Ammon's horn (tissue), 1 donor: ENCODE data around the gene PPIL1.

Experiments used
- DNase-seq: peaks from one replicate; pipeline ENCODE4 v3.0.0-alpha.2; 2016; ENCODE audit warnings: low spot score

The PPIL1 gene

DNA sequence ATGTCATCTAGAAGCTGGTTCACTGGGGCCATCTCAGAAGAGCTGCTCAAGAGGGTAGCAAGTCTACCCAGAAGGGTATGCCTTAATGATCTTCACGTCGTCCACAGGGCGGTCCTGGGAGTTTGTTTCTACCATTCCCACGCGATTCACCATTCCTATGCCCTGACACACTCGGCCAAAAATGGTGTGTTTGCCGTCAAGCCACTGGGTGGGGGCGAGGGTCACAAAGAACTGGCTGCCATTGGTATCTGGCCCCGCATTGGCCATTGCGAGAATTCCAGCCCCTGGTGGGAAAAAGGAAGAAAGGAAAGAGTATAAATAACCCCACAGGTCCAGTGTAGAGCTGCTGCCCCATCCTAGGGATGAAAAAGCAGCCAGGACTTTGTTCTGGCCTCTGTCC lies 18.9 kb downstream of the PPIL1 start:
- no peak for DNase-seq

DNA sequence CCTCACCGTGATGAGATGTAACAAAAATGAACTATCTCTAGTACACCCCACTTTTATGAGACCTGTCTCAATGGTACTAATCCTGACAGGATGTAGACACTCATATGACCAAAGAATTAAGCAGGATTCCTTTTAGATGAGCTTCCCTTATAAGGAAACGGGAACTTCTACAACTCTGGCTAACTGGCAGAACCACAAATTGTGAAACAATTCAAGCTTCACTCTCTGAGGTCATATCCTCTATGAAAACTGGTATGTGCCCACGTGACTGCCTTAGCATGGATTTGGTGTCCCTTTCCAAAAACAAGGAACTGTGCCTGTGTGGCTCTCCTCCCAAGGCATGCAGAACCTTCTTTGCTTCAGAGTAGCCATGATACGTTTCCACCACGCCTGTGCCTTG lies 21.3 kb downstream of the PPIL1 start:
- peak; percentile 43 for DNase-seq

DNA sequence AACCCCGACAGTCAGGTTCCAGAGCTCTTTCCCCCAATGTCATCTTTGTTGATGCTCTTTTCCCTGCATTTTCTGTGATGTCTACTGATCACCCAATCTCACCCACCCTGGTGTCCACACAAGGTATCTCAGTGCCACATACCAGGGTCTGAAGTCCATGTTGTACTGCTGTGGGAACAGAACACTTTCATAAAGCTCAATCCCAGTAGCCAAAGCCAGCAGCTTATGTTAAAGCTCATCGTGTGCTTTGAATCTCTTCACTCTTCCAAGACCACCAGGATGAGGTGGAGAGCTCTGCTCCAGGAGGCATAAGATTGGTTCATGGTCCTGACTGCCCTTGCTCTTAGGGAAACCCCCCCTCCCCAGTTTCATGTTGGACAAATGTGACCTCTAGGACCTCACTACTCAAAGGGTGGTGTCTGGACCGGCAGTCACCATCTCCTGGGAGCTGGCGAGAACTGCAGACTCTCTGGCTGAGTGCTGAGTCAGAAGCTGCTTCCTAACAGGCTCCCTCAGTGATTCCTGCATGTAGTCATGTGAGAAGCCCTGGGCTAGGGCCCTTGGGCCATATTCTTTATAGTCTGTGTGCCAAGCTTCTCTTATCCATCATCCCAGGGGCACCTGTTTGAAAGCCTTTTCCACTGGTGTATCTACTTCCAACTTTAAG lies 22.0 kb downstream of the PPIL1 start:
- no peak for DNase-seq

DNA sequence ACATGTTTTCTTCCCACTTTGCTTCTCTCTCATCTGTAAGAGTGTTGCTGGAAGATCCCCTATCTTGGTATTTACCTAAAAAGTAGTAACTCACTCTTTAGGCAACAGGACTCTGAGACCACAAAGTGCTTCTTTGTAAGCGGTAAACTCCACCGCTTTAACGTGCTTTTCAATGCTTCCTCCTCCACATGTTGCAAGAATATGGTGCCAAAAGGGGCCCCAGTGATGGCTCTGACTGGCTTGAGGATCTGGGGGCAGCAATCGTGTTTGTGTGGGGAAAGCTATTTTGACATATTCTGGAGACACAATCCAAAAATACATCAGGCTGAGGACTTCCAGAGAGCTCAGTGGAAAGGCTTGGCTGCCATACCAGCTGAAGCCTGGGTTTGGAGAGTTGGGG lies 23.0 kb downstream of the PPIL1 start:
- no peak for DNase-seq

DNA sequence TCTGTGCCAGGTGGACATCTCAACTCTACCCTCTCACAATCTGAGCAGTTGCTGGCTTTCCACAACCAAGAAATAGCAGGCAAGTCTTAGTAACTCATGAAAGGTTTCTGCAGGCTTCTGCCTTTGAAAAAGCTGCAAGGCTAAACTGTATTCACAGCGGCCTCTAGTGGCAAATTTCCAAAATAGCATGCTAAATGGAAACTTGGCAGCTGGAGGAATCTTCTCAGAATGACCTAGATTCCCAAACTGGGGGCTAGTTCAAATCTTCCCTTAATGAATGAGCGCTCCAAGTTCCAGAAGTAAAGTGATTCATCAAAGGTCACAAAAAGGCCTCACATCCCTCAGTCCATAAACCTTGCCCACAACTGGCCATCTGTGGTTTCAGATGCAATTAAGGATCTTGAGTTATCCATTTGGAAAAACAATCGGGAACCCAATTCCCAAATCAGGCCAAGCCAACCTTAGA lies 23.4 kb downstream of the PPIL1 start:
- DNase-seq = peak; percentile 64

DNA sequence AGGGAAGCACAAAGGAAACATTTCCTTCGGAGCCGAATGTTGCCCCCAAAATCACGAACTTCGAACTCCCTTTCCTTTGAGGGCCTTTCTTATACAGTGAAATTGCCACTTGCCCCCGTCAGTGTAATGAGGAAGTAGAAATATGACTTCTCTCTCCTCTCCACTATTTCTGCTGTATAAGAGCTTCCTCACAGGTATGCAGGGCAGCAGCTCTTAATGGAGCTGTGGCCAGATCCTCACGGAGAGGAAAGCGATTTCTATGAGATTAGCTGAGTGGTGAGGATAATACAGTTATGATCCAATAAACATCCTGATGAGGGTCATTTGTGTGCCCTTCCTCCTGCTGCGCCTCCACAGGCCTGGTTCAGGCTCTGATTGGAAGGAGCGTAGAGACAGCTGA lies 24.6 kb downstream of the PPIL1 start:
- DNase-seq = no peak

DNA sequence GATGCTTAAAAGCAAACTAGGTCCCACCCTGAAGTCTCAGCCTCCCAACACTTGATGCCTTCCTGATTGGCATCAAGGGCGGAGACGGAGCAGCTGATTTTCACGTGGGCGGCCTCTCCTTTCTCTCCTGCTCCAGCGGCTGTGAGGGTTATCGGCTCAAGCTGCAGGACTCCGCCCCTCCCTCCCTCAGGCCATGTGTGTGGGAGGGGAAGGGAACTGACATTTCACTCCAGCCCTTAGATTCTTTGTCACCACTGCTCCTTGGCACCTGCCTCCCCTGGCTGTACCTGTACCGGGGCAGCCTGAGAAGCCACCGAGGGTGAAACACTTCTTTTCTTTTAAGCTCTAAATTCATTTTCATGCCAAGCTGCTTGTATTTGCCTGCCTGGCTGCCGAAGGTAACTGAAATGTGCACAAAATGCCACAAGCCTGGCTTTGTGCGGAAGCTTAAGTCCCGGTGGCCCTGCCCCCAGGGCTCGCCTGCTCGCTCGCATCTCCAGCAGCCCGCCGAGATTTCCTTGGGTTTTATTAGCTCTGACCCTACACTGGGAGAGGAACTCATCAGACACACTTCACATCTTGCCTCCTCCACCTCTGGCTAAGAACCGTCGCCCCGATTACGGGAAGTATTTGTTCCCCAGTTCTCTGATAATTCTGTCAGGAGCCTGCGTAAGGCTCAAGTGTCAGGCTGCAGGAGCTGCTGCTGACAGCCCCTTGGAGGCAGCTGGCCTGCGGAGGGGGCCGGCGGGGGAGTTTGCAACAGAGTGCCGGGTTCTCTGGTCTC lies 25.8 kb downstream of the PPIL1 start:
- peak; percentile 52 for DNase-seq

DNA sequence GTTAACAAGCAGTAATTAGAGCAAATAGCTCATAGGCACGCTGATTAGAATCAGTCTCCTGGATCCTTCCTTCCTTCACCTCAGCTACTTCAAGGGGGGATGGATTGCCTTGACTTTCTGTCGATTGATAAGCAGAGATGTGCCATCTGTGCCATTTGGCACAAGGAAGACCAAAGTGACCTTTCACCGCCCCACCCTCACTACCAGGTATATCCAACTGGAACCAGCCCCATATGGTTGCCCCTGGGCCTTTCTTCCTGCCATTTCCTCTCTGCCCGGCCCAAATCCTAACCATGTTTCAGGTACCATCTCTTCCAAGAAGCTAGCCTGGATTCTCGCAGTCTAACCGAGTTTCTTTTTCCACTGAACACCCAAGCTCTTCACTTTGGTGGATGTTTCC lies 26.6 kb downstream of the PPIL1 start:
- DNase-seq = no peak

DNA sequence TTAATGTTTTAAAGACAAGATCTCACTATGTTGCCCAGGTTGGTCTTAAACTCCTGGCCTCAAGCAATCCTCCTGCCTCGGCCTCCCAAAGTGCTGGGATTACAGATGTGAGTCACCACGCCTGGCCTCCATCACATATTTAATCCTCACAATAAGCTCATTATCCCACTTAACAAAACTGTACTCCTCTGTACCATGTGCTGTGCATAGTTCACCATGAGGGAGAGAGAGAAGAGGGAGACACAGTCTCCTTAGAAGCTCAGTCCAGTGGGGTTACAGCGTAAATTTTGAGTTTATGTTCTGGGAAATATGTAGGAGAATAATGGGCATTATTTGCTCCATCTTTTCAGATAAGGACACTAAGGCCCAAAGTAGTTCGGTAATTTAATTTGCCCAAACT lies 27.5 kb downstream of the PPIL1 start:
- DNase-seq = no peak

DNA sequence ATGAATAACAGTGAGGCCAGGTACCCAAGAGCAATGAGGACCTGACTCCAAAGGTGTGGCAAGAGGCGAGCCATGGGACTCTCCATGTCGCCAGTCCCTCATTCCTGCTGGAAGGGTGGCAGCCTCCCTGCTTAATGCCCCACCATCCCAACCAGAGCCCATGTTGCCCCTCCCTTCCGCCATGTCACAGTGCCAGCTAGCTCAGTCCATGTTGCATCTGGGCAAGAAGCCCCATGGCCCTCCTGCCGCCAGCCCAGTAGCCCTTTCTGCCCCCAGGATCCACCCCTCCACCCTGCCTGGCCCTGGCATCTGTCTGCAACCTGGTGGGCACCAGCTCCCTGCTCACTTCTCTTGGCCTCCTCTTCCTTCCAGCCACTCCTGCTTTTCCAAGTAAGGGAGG lies 29.4 kb downstream of the PPIL1 start:
- DNase-seq = no peak

DNA sequence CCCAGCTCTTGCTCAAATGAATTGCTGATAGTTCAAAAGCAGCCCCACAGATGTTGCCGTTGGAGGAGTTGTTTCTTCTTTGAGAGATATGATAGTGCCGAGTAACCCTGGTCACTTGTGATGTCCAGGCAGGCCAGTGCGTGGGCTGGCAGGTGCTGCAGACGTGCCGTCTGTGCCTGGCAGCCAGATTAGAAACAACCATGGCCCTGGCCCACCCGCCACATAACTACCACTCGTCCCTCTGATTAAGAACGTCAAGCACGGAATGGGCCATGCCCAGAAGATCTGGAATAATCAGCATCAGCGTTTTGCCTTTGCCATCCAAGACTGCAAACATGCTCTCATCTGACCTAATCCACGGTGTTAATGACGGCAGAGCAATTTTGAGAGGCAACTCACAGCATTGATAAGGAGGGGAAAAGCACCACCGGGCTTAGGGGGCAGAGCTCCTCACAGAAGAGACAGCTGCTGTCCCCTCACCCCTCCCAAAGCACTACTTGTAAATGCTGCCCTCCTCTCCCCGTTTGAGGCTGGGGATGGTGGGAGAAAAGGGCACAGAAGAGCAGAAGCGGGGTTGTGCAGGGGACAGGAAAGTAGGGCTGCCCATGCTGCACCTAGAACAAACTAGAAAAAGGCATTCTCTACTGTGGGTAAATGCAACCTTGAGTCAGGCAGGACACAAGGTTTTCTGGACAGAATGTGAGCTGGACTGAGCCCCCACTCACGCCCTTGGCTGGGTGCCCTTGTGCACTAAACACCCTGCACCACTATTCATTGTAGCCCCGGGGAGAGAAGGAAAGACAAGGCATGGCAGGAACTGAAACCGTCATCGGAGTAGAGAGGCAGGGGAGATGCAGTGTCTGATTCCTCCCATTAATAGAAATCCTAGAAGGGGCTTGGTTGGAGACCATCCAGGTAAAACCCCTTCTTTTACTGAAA lies 30.1 kb downstream of the PPIL1 start:
- DNase-seq = no peak

DNA sequence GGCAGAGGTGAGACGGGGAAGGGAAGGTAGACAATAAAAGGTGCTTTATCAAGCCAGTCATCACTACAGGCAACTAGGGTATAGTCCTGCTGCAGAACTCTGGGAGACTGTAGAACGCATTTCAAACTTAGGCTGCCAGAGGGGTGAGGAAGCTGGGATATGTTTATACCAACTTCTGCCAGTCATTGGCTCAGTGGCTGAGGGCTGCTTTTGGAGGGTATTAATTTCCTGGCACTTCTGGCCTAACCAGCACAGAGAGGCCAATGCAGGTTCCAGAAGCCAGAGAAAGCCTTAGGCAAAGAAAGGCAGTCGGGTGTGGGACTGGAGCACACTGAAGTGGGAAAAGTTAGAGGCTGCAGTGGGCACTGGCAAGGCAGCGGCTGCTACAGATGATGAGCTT lies 31.4 kb downstream of the PPIL1 start:
- no peak for DNase-seq

DNA sequence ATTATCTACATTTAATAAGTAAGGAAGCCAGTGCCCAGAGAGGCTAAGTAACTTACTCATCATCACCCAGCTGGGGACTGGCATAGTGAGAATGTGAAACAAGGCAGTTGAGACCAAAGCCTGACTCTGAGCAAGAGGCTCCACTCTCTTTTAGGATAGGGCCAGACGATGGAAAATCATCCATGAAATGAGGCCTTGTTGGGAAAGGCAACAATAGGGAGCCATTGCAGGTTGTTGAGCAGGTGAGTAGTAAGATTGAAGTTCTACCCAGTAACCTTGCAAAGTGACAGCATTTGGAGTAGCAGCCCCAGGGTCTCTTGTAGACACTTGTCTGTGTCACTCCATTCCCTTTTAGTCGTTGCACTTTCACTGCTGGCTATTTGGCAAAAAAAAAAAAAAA lies 32.8 kb downstream of the PPIL1 start:
- no peak for DNase-seq

DNA sequence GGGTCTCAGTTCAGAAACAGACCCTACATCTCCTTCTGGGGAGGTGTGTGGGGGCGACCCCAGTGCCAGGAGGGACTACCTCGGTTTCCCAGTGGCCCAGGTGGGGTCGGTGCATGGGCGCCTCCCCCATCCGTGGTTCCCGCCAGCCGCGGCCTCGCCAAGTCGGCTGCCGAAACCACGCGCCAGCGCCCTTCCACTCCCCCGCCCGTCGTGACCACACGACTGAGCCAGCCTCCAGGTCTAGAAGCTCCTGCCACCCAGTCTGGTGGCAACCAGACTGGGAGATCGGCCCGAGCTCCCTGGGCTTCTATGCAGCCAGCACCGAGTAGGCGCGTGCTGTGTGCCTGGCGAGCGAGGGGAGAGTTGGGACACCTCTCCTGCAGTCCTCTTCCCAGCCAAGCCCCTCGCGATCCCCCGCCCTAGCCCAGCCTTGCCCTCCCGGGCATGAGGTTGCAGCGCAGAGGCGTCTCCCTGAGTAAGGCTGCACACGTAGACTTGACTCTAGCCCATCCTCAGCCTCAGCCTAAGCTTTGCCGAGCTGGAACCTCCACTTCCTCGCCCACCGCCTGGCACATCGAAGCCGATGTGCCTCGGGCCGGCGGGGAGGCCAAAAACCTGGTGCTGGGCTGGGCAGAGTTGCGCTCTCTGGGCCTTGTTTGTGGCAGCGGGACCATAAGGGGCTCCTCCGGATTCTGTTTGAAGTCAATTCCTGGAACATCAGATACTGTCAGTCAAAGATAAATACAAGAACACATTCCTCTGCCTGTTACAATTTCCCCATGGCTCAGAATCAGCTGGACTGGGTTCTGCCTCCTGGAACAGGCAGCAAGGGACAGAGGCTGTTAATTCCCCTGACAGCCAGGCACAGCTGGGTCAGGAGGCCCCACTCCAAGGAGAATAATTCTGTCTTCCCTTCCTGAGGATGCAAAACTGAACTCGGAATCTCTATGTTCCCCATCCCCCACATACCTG lies 33.9 kb downstream of the PPIL1 start:
- DNase-seq = no peak

DNA sequence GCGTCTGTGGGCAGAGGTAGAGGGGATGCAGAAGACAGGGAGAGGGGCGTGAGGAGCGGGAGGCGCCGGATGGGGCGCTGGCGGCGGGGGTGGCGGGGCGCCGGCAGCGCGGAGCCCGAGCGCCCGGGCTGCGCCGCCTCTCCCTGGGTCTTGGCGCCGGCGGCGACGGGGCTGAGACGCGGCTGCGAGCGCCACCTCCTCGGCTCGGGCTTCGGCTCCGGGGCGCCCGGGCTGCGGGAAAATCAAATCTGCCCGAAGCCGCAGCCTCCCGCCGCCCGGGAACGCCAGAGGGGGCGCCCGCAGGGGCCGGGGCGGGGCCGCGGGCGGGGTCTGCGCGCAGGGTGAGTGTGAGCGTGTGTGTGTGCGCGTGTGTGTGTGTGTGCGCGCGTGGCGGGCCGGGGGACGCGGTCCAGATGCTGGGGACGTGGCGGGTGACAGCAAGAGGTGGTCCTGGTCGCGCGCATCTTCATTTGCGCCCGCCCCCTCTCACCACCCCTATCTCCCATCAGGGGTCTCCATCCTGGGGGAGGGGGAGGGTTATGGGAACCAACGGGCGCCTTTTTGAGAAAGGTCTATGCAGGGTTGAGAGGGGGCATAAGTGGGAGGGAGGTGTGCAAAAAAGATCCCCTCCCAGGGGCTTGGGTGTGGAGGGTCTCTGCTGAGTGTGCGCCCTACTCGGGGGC lies 34.7 kb downstream of the PPIL1 start:
- DNase-seq = no peak

DNA sequence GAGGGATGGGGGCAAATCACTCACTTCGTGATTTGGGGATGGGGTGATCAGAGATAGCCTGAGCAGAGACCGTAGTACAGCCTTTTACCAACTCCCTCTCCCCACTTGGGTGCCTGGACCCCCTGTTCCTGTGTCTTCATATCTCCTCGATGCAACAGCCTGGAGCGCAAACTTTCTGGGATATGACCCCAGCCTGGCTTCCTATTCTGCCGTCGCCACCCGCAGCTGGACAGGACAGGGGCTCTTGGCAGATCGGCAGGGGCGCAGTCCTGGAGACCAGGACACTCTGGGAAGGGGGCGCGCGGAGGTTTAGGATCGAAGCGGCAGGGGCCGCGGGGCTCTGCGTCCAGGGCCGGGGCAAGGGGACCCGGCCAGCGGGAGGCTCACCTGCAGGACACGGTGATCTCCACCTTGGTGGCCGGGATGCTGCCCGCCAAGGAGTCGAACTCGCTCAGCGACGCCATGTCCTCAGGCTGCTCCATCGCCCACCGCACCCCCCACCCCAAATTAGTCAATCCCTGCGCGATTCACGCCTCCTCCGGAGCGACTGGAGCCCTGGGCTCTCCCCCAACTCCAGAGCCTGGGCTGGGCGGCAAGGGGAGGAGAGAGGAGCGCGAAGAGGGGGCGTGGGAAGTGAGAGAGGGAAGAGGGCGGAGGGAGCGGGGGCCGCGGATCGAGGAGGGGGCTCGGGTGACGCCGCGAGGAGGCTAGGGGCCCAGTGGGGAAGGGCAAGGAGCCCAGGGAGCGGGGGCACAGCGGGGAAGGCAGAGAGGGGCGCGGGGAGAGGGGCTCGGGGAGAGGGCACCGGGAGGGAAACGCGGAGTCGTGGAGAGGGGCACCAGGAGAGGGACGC lies 35.5 kb downstream of the PPIL1 start, which contains the start of gene CPNE5:
TSS of gene CPNE5 (minus strand) at position 549 of the 853 bp plus-strand sequence. CDS start at position 482, 67 bp downstream.
- peak; percentile 31 for DNase-seq

DNA sequence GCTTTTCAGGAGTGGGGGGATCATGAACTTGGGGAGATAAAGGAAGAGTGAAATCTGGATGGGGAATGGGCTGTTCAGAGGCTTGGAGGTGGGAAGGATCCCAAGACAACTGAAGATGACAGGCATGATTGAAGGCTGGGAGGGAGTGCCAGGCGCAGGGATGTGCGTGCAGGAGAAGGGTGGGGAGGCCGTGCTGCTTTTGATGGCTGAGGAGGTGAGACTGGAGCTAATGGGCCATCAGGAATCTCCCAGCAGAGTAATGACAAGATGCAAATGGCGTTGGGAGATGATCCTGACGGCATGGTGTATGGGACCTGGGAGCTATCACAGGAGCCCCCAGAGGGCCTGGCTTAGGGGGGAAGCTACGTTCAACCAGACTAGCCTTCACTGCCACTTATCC lies 36.9 kb downstream of the PPIL1 start:
- DNase-seq = no peak

DNA sequence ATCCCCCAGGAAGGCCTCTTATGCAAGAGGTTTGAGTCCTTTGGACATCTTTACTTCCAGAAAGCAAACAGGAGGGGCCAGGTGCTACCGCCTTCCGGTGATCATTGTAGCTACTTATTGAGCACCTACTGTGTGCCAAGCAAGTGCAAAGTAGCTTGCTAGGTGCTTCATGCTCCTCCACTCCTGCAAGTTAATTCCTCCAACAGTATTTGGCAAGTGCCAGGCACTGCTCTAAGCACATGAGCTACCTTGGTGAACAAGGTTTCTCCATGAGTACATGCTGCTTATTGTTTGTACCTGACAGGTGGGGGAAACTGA lies 37.6 kb downstream of the PPIL1 start:
- DNase-seq = no peak

DNA sequence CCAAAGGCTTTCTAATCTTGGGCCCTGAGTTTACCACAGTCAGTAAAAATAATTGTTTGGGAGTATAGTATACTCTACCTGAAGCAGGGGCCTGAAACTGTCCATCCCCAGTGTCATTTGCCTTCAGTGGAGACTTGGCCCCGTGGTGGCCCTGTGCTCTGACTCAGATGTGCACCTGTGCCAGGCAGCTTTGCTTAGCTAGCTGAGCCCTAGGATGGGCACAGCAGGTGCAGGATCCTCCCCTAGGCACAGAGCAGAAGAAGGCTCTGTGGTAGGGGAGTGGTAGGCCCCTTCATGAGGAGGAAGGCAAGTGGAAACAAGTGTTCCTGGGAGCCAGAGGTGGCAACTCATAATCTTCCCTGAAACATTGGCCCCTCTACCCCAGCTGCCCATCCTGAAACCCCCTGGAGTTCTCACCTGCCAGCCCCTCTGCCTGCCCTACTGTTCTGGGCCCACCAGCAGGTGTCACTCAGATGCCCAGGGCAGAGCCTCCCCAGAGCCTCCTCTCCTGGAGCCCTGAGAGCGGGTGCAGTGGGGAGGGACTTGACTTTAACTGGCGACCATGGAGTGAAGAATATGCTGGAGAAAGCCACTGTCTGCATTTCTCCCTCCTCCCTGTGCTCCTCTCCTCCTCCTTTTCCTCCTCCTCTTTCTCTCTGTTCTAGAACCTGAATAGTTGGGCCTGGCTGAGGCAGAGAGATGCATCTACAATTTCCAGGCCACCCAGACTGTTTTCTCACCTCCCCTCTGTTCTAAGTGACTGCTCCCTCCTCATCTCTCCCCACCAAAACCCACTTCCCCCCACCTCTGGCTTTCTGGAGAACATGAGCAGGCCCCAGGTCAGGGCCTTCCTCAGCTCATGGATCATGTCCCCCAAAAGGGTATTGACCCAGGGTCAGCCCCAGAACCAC lies 38.2 kb downstream of the PPIL1 start:
- DNase-seq = no peak
